ENCODE data around the gene LCN6.

- TF ChIP-seq ESRRA (IDR thresholded peaks at IDR 0.05; ENCODE audit: borderline replicate concordance, low read depth) = no peak
- TF ChIP-seq CTCF (IDR thresholded peaks at IDR 0.05 in 2 of 3, conservative IDR thresholded peaks at IDR 0.05 in 1 of 3; ENCODE audit: insufficient read depth in 2 of 3, low read depth in 1 of 3, low read length in 3 of 3) = no peak
- no peak for TF ChIP-seq SRSF7 (optimal IDR thresholded peaks at IDR 0.05; ENCODE audit: low read depth, low read length)
- no peak for TF ChIP-seq TEAD1 (CRISPR knock-in tag; IDR thresholded peaks at IDR 0.05)
- TF ChIP-seq E2F1 (CRISPR knock-in tag; IDR thresholded peaks at IDR 0.05) = no peak
- TF ChIP-seq POLR2A (conservative IDR thresholded peaks at IDR 0.05) = no peak
- no peak for TF ChIP-seq REST (IDR thresholded peaks at IDR 0.05; ENCODE audit: borderline replicate concordance)
- no peak for TF ChIP-seq REST (CRISPR knock-in tag; IDR thresholded peaks at IDR 0.05; ENCODE audit: low read depth)
- no peak for TF ChIP-seq RBBP5 (IDR thresholded peaks at IDR 0.05; ENCODE audit: borderline replicate concordance, insufficient read depth, low read length, poor library complexity, severe bottlenecking)
- no peak for TF ChIP-seq HDAC6 (IDR thresholded peaks at IDR 0.05; ENCODE audit: low read depth, low read length)
- no peak for TF ChIP-seq MXI1 (IDR thresholded peaks at IDR 0.05; ENCODE audit: low read depth, low read length)
- no peak for TF ChIP-seq MTA3 (IDR thresholded peaks at IDR 0.05; ENCODE audit: borderline replicate concordance)
- TF ChIP-seq SNIP1 (IDR thresholded peaks at IDR 0.05; ENCODE audit: low read depth) = no peak
- no peak for TF ChIP-seq MYC (IDR thresholded peaks at IDR 0.05; ENCODE audit: low read depth, low read length)
- no peak for TF ChIP-seq MYC (CRISPR knock-in tag; IDR thresholded peaks at IDR 0.05; ENCODE audit: borderline replicate concordance, low read depth)
- no peak for TF ChIP-seq ZNF785 (CRISPR knock-in tag; IDR thresholded peaks at IDR 0.05)
Measured at GRCh38 chr9:136795000-136795348, 46.6 kb upstream of the LCN6 start.

Data from K562 (cell line).